A204.1 (cell line): ENCODE results near the gene PAPPA2.
"Not testable (repeated sequence)": the region's sequence is repeated elsewhere in the genome, so short reads cannot be mapped to it uniquely, and the experiment has no call there.

ENCODE experiments used
- FAIRE-seq: peaks from 2 replicates; lab custom pipeline; 2012; peaks lifted over from hg19 to GRCh38; lab: Jason Lieb, UNC

Gene PAPPA2

DNA sequence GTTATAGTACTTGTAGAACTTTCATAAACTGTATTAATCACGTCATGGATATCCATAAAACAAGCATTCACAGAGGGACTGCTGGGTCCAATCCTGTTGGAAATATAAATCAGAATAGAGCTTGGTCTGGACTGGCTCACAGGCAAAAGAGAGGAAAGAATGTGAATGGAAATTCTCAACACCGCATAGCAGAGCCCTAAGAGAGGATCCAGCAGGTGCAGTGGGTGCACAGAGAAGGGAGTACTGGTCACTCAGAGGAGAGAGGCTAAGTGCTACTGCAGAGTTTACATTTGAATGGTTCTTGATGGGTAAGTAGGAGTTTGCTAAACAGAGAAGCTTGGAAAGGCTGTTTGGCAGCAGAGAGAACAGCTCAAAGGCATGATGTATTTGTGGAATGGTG is 231.7 kb downstream of the PAPPA2 start:
- FAIRE-seq: no peak

DNA sequence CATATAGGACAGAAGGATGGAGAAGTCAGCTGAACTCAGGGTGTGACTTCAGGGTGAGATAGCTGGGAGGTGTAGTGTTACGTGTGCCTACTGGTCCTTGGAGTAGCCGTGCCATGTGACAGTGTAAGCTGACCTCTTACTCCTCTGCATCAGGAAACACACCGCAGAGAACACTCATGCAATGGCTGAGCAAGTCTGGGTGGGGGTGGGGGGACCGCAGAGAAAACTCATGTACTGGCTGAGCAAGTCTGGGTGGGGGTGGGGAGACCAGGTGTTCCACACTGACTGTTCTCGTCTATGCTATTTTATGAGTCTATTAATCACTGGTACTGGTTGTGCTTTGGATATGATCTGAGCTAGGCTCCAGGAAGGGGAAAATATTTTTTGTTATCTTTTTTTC is 233.1 kb downstream of the PAPPA2 start:
- no peak for FAIRE-seq

DNA sequence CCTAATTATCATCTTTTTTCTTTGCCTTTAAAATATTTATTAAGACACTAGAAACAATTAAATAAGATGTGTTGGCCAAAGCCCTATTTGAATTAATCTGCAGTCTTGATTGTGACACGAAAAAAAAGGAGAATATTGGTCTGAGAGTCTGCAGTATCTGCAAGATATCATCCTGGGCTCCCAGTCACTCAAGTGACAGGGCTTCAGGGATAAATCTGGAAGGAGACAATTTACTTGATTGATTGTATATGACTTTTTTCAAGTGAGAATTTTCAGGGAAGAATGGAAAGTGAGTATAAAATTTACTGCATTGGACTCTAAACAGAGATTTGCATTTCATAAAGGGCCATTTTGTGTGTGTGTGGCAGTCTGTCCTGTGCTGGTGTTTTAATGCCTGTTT is 233.7 kb downstream of the PAPPA2 start:
- FAIRE-seq: no peak

DNA sequence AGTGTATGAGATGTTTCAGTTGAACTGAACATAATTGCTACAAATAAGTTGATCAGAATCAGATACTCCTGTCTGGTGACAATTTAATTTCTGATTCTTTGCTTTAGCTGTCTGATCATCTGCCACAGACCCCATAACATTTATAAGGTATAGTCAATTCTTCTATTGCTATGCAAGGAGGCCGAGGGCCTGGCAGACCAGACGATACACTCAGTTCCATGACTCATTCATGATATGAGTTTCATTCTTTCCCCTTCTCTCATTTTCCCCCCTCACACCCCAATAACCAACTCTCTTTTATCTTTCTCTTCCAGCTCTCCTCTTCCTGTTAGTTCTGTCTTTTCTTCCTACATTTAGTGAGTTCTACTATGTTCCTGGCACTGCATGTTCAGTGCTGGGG is 236.8 kb downstream of the PAPPA2 start:
- FAIRE-seq: no peak

DNA sequence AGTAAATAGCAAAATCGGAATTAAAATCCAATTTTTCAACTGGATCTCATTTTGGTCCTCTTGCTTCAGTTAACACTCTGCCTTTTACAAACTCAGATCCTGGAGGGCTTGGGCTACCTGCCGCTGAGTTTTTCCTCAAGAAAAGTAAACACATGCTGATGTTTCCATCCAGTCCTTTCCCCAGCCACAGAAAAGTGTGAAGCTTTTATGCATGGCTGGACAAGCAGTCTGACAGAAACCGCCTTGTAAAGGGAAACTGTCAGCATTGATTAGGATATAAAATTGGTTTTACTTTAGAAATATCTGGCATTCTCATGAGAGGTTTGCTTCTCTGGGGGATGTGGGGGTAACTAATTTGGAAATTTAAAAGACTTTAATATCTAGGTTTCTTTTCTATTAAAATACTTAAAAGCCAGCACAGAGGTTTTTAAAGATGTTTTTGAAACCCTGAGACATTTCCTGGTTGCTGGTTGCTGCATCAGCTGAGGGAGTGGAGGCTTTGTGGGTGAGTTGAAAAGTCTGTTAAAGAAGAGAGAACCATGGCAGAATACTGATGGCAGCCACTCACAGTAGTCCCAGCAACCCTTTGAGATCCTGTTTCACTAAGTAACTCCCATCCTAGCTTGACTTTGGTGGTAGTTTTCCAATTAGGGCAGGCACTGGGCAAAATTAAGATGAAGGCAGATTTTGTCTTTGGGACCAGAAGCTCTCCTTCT is 238.3 kb downstream of the PAPPA2 start:
- no peak for FAIRE-seq

DNA sequence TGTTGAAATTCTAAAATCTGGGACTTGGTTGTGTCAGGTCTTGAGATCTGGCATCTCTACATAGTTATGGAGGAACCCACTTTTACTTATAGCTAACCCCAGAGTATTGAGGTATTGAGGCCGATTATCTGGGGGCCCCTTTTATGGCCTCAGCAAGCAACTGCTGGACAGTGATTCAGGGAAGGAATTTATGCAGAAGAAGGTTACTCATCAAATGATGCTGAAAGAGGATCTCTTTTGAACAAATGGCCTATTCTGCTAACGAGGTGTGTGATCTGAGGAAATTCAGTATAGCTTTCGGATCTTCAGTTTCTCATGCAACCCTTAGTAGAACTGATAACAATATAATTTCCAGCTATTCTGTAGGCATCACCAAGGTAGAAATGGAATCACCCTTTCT is 239.9 kb downstream of the PAPPA2 start:
- no peak for FAIRE-seq

DNA sequence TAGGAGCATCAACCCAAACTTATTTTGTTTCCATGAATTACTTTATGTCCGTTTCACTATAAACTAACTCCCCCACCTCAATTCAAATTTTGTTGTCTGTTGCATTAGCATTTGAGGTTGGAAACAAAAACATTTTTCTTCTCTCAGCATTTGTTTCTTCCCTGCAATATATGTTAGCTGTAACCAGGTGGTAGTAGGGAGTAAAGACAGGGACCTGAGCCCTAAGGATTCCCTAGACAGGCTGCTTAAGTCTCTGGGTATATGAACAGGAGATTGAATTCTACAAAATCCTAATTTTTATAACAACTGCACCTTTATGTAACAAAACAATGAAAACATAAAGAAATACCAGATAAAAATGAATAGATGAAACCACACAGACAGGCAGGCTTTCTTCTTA is 242.6 kb downstream of the PAPPA2 start:
- no peak for FAIRE-seq

DNA sequence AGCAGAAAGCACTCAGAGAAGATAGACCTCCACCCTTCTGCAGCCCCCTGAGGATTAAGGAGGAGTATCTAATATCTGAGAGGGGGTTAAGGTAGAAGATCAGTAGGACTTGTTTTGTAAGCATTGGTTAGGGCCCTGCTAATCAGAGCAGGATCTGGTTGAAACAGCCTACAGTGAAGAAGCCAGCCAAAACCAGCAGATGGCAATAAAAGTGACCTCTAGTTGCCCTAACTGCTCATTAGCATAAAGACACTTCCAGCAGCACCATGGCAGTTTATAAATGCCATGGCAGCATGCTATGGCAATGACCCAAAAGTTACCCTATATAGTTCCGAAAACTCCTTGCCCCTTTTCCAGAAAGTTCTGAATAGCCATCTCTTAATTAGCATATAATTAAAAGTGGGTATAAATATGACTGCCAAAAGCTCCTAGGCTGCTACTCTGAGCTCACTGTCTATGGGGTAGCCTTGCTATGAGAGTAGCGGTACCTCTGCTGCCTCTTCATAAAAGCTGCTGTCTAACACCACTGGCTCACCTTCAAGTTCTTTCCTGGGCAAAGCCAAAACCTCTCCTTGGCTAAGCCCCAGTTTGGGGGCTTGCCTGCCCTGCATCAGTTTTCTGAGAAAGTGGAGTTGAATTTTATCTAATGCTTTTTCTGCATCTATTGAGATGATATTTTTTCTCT is 254.2 kb downstream of the PAPPA2 start:
- FAIRE-seq: no peak

DNA sequence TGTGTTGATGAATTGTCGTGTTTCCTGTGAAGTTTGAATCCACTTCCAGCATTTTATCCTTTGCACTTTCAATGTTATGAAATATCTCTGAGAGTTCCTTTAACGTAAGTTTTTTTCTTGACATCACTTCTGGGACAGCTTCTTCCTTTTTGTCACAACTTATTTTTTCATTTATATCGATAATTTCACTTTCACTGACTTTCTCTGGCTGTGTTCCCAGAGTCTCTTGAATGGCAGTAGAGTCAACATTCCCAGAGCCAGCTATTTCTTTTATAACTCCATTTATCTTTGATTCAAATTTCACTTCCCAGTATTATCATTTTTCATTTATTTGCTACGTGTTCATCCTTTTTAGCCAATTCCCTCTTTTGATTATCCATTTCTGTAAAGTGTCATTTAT is 256.5 kb downstream of the PAPPA2 start:
- FAIRE-seq: no peak

DNA sequence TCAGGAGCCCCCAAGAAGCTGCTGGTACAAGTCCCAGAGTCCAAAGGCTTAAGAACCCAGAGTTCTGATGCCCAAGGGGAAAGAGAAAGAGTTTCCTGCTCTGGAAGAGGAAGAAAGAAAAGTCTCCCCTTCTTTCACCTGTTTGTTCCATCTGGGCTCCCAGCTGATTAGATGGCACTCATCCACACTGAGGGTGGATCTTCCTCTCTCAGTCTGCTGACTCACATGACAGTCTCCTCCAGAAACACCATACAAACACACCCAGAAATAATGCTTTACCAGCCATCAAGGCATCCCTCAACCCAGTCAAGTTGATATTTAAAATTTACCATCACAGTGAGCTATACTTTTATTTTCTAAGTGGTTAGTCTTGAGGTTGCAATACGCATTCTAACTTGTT is 257.9 kb downstream of the PAPPA2 start:
- FAIRE-seq: no peak

DNA sequence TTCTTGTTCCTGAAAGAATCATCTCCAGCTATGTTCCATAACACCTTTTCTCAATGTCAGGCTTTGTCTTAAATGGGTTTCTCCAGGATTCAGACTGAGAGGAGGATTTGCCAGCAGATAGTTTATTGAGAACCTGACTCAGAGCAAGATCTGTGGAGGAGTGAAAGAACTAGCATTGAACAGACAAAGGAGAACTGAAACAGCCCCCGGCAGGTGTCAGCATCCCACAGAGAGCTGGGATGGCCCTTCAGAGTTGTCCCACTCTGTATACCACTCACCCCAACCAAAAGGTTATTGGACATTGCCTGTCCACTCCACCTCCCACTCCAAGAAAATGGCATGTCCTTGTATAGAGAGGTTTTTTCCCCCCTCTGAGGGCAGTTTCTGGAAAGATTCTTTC is 270.7 kb downstream of the PAPPA2 start:
- FAIRE-seq: no peak

DNA sequence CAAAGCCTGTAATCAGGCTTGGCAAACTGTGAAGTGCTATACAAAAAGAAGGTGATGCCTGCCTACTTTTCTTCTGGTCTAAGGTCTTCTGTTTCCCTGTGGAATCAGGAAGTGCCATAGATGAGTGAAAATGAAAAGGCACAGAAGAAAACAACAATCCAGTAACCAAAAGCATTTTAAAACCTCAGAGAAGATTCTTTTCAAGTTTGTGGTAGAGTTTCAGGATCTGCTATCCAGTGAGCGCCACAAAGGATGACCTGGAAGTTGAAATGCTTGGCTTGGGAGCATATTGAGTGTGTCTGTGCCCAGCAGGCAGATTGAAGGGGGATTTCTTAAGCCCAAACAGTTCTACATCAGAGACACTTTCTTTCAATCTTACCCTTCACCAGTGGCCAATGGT is 272.2 kb downstream of the PAPPA2 start:
- FAIRE-seq: no peak

DNA sequence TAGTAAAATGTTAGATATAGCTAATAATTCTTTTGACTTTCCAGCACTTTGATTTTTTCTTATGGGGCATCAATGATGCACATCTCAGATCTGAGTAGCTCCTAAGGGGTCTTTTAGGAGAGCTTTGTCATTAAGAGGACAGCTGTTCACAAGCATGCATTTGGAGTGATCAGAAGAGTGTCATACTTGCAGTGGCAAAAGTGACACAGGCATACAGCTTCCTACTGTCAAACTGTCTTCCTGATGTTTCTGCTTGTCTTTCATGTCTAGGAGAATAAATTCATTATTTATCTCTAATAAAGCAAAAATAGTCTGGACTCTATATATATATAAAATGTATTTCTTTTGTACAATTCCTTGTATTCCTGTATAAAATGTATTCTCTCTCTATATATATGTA is 273.0 kb downstream of the PAPPA2 start:
- FAIRE-seq: no peak

DNA sequence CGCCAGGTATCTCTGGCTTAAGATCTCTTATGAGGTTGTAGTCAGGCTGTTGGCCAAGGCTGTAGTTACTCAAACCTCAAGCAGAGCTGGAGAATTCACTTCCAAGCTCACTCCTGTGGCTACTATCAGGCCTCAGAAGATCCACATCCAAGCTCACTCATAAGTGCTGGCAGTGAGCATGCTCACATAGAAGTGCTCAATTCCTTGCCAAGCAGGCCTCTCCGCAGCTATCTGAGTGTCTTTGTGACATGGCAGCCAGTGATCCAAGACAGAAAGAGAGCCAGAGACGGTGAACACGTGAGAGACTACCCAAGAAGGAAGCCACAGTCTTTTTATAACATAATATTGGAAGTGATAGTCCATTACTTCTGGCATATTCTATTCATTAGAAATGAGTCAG is 278.2 kb downstream of the PAPPA2 start:
- no peak for FAIRE-seq

DNA sequence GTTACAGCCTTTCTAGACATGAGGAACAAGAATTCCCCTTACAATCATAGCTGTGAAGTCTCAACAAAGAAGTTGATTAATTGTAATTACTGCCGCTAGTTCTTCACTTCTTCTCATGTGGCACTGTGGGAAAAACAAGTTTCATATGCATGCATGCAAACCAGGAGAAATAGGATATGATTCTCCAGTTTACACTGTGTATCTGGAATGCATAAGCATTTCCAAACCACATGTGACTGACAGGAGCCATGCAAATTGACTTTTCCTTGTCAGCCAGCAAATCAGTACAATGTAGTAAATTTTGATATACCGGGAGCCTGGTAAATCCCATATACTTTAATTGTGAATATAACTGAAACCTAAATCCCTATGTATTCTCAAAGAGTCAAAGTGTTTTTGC is 279.3 kb downstream of the PAPPA2 start:
- no peak for FAIRE-seq

DNA sequence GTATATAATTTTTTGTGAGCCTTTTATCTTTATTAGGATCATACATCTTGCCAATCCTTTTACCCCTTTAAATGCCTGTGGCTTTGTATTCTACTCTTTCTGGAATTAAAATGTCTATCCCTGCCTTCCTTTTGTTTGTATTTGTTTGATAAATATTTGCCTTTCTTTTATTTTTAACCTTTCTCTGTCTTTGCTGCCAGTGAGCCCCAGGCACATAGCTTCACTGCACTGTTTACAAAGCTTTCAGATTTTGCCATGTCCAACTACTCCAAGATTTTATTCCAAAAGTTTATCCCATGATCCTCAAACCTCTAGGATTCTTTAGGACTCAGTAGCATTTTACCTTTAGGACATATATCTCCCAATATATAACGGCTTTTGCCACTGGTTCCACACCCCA is 281.2 kb downstream of the PAPPA2 start:
- no peak for FAIRE-seq

DNA sequence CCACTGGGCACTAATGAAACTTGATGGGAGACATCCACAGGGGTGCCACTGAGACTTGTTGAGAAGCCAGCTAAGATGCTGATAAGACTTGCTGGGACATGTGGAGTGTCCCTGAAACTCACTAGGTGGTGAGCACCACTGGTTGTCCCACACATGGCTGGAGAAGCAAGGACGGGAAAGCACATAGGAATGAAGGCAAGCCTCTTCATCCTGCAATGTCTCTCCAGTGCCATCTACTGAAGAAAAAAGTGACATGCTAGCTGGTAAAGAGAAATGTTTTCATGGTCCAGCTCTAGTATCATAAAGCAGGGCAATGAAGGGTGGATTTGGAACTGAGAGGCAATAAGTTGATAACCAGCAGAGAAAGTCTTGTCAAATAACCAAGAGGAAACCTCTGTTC is 283.0 kb downstream of the PAPPA2 start:
- no peak for FAIRE-seq

DNA sequence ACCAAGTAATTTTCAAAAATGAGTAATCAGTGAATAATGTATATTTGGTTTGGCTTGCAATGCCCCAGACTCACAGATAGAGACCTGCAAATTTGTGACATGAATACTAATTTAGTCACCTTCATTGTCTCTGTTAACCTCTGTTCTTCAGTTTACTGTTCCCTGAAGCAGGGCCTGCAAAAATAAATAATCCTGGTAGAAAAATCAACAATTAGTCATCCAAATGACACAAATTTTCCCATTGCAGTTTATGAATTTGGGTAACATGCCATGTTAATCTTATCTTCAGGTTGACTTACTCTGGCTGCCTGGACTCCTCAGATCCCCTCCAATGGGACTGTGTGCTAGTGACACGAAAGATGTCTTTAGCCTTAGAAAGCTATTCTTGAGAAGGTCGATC is 289.5 kb downstream of the PAPPA2 start:
- FAIRE-seq: no peak

DNA sequence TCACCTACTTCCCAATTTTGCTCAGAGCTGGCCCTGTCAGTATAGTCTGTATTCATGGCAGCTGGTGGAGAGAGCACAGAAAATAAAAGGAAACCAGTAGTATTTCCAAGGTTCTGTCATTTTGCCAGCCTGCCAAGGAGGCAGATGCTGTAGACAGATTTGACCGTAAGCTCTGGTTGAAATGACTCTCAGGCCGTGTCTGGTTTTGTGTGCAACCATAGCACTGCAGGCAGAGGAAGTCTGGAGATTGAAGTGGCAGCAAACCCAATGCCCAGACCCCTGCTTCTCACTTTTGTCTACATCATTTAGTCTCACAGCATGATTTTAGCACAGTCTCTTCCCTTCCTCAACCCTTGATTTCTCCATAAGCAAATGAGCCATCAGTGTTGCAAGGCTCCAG is 291.7 kb downstream of the PAPPA2 start:
- FAIRE-seq: no peak

DNA sequence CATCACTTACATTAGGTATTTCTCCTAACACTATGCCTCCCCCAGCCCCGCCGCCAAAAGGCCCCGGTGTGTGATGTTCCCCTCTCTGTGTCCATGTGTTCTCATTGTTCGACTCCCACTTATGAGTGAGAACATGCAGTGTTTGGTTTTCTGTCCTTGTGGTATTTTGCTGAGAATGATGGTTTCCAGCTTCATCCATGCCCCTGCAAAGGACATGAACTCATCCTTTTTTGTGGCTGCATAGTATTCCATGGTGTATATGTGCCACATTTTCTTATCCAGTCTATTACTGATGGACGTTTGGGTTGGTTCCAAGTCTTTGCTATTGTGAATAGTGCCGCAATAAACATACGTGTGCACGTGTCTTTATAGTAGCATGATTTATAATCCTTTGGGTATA is 293.8 kb downstream of the PAPPA2 start:
- FAIRE-seq: not testable (repeated sequence)

DNA sequence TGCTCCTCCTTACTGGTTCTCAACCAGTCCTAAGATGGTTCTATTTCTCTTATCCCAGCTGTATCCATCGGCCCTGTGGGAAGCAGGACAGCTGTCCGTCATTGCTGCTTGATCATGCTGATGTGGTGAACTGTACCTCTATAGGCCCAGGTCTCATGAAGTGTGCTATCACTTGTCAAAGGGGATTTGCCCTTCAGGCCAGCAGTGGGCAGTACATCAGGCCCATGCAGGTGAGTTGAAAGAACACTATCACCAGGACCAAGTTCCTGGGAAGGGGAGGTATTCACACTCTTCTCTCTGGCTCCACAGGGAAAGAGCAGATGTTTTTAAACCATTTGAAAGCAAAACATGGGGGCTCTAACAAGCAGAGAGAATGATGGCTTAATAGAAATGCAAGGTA is 302.6 kb downstream of the PAPPA2 start:
- FAIRE-seq: no peak

DNA sequence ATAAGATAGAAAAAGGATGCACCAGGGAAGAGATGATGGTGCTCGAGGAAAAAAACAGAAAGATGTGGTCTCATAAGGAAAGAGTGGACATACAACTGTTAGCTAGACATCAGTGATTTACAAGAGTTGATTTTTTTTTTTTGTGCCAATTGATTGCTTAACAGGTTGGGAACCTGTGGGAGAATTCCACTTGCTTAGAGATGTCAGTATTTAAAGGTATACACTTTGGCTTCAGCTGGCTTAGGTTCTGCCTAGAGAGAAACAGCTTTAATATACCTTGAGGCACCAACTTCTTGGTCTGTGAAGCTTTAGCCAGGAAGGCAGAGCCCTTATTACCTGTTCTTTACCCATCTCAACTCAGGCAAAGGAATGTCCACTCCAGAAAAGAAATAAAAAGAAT is 303.8 kb downstream of the PAPPA2 start:
- FAIRE-seq: no peak

DNA sequence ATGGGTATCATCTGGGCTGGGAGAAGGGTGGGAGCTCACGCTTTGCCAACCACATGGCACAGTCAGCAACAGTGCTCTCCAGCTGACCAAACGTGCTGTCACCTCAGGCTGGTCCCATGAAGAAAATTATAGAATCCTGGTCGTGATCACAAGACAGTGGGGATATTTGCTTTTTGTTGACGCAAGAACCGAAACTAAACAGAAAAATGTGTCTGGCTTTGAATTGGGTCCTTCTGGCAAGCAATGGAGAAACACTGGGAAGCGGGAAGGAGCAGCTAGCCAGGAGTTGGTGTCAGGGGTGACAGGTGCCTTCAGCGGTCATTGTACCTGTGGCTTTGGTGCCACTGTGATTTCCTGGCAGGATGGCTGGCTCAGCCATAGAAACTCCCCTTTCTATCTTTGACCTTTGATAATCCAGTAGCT is 304.8 kb downstream of the PAPPA2 start:
- no peak for FAIRE-seq

DNA sequence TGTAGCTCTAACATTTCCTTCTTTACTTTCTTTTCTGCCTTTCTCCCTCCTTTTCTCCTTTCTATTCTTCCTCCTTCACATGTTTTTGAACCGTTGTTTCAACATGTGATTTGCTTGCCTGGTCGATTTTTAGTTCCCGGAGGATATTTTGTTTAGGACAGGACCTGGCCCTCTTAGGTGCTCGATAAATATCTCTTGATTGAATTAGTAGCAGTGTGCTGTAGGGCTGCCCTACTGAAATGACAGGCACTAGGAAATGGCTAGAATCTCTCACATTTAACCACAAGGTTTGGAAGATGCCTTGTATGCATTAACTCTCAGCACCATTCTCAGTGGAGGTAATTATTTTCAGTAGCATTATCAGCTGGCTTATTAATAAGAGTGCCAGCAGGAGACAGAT is 305.6 kb downstream of the PAPPA2 start:
- FAIRE-seq: no peak
